Measurements from ENCODE around the gene KPNB1.

Gene KPNB1

DNA sequence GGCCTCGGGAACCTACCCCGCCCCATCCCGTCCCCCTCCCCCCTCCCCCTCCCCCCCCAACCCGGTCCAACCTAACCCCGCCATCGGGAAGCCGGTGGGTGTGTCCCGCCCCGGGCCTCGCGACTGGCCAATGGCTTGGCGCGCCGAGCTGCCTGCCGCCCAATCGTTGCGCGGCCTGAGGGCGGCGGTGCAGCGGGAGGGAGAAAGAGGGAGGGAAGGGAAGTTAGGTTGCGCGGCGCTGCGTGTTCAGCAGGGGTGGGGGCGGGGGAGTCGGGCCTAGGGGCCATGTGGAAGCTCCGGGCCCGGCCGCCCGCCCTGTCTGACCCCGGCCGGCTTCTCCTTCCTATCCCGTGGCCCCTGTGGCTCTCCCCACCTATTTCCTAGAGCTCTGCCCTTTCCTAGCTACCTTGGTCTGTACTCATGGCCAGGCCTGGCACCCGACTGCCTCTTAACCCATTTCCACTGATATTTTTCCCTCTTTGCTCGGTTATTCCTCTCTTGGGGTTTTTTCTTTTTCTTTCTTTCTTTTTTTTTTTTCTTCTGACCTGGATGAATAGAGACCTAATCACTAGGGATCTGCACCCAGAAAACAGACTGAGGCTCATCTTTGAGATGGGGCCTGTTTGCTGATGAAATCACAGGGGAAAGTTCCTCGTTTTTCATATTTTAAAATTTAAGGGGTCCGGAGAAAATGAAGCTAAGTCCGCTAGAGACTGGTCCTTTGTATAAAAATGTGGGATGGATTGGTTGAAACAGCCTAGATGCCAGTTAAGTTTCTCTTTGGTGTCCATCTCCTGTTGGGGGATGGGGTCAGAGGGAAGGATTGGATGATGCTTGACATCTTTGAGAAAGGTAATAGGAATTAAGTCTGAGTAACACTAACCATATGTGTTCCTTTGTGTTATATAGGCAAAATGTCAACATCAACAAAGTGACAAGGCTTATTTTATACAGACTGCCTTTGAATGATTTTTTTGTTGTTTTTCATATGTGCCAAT lies 1.1 kb downstream of the KPNB1 start (continued):
- TF ChIP-seq, protein P1, sequence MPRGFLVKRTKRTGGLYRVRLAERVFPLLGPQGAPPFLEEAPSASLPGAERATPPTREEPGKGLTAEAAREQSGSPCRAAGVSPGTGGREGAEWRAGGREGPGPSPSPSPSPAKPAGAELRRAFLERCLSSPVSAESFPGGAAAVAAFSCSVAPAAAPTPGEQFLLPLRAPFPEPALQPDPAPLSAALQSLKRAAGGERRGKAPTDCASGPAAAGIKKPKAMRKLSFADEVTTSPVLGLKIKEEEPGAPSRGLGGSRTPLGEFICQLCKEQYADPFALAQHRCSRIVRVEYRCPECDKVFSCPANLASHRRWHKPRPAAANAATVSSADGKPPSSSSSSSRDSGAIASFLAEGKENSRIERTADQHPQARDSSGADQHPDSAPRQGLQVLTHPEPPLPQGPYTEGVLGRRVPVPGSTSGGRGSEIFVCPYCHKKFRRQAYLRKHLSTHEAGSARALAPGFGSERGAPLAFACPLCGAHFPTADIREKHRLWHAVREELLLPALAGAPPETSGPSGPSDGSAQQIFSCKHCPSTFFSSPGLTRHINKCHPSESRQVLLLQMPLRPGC (tag by site-specific recombination; IDR thresholded peaks at IDR 0.05): 0 out of 2 replicates have a peak, but pooled peaks have one; percentile 26
- TF ChIP-seq ZNF10 (tag by site-specific recombination; IDR thresholded peaks at IDR 0.05): no peak
- TF ChIP-seq, protein P2, sequence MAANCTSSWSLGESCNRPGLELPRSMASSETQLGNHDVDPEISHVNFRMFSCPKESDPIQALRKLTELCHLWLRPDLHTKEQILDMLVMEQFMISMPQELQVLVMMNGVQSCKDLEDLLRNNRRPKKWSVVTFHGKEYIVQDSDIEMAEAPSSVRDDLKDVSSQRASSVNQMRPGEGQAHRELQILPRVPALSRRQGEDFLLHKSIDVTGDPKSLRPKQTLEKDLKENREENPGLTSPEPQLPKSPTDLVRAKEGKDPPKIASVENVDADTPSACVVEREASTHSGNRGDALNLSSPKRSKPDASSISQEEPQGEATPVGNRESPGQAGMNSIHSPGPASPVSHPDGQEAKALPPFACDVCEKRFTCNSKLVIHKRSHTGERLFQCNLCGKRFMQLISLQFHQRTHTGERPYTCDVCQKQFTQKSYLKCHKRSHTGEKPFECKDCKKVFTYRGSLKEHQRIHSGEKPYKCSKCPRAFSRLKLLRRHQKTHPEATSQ (tag by site-specific recombination; IDR thresholded peaks at IDR 0.05): no peak; the same call in 1 of the 2 replicates
- no peak for TF ChIP-seq ZNF544 (tag by site-specific recombination; IDR thresholded peaks at IDR 0.05)
- no peak for TF ChIP-seq ZNF423 (tag by site-specific recombination; IDR thresholded peaks at IDR 0.05)
- TF ChIP-seq, protein P3, sequence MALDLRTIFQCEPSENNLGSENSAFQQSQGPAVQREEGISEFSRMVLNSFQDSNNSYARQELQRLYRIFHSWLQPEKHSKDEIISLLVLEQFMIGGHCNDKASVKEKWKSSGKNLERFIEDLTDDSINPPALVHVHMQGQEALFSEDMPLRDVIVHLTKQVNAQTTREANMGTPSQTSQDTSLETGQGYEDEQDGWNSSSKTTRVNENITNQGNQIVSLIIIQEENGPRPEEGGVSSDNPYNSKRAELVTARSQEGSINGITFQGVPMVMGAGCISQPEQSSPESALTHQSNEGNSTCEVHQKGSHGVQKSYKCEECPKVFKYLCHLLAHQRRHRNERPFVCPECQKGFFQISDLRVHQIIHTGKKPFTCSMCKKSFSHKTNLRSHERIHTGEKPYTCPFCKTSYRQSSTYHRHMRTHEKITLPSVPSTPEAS (tag by site-specific recombination; IDR thresholded peaks at IDR 0.05): no peak
- TF ChIP-seq ZNF146 (tag by site-specific recombination; IDR thresholded peaks at IDR 0.05): no peak
- peak; percentile 55; the same call in 1 of the 2 replicates for TF ChIP-seq GLIS1 (tag by site-specific recombination; IDR thresholded peaks at IDR 0.05)
- TF ChIP-seq, protein P4, sequence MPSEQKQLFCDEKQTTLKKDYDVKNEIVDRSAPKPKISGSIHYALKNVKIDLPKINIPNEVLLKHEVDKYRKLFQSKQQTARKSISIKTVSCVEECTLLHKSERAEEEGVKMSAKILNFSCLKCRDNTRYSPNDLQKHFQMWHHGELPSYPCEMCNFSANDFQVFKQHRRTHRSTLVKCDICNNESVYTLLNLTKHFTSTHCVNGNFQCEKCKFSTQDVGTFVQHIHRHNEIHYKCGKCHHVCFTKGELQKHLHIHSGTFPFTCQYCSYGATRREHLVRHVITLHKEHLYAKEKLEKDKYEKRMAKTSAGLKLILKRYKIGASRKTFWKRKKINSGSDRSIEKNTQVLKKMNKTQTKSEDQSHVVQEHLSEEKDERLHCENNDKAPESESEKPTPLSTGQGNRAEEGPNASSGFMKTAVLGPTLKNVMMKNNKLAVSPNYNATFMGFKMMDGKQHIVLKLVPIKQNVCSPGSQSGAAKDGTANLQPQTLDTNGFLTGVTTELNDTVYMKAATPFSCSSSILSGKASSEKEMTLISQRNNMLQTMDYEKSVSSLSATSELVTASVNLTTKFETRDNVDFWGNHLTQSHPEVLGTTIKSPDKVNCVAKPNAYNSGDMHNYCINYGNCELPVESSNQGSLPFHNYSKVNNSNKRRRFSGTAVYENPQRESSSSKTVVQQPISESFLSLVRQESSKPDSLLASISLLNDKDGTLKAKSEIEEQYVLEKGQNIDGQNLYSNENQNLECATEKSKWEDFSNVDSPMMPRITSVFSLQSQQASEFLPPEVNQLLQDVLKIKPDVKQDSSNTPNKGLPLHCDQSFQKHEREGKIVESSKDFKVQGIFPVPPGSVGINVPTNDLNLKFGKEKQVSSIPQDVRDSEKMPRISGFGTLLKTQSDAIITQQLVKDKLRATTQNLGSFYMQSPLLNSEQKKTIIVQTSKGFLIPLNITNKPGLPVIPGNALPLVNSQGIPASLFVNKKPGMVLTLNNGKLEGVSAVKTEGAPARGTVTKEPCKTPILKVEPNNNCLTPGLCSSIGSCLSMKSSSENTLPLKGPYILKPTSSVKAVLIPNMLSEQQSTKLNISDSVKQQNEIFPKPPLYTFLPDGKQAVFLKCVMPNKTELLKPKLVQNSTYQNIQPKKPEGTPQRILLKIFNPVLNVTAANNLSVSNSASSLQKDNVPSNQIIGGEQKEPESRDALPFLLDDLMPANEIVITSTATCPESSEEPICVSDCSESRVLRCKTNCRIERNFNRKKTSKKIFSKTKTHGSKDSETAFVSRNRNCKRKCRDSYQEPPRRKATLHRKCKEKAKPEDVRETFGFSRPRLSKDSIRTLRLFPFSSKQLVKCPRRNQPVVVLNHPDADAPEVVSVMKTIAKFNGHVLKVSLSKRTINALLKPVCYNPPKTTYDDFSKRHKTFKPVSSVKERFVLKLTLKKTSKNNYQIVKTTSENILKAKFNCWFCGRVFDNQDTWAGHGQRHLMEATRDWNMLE (tag by site-specific recombination; conservative IDR thresholded peaks at IDR 0.05; ENCODE audit: low read depth): no peak; the same call in 1 of the 2 replicates
- TF ChIP-seq ZBTB21 (tag by site-specific recombination; IDR thresholded peaks at IDR 0.05): peak; percentile 19; the same call in 1 of the 2 replicates
- no peak for TF ChIP-seq REPIN1 (tag by site-specific recombination; IDR thresholded peaks at IDR 0.05; ENCODE audit: low read depth)
- peak; percentile 76 for TF ChIP-seq GLIS2 (tag by site-specific recombination; IDR thresholded peaks at IDR 0.05)
- TF ChIP-seq BCL11B (tag by site-specific recombination; IDR thresholded peaks at IDR 0.05; ENCODE audit: low read depth): no peak
- no peak for TF ChIP-seq HOXD13 (CRISPR knock-in tag; IDR thresholded peaks at IDR 0.05; ENCODE audit: borderline replicate concordance)
- TF ChIP-seq, protein P5, sequence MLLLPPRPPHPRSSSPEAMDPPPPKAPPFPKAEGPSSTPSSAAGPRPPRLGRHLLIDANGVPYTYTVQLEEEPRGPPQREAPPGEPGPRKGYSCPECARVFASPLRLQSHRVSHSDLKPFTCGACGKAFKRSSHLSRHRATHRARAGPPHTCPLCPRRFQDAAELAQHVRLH (tag by site-specific recombination; IDR thresholded peaks at IDR 0.05): peak; percentile 56; the same call in 1 of the 2 replicates
- TF ChIP-seq GFI1B (tag by site-specific recombination; IDR thresholded peaks at IDR 0.05): no peak
- TF ChIP-seq ZNF658 (tag by site-specific recombination; IDR thresholded peaks at IDR 0.05): no peak
- peak; percentile 98 for TF ChIP-seq KLF8 (tag by site-specific recombination; IDR thresholded peaks at IDR 0.05)
- TF ChIP-seq, protein P6, sequence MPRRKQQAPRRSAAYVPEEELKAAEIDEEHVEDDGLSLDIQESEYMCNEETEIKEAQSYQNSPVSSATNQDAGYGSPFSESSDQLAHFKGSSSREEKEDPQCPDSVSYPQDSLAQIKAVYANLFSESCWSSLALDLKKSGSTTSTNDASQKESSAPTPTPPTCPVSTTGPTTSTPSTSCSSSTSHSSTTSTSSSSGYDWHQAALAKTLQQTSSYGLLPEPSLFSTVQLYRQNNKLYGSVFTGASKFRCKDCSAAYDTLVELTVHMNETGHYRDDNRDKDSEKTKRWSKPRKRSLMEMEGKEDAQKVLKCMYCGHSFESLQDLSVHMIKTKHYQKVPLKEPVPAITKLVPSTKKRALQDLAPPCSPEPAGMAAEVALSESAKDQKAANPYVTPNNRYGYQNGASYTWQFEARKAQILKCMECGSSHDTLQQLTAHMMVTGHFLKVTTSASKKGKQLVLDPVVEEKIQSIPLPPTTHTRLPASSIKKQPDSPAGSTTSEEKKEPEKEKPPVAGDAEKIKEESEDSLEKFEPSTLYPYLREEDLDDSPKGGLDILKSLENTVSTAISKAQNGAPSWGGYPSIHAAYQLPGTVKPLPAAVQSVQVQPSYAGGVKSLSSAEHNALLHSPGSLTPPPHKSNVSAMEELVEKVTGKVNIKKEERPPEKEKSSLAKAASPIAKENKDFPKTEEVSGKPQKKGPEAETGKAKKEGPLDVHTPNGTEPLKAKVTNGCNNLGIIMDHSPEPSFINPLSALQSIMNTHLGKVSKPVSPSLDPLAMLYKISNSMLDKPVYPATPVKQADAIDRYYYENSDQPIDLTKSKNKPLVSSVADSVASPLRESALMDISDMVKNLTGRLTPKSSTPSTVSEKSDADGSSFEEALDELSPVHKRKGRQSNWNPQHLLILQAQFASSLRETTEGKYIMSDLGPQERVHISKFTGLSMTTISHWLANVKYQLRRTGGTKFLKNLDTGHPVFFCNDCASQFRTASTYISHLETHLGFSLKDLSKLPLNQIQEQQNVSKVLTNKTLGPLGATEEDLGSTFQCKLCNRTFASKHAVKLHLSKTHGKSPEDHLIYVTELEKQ (tag by site-specific recombination; IDR thresholded peaks at IDR 0.05; ENCODE audit: borderline replicate concordance): no peak; the same call in 1 of the 2 replicates
- no peak for TF ChIP-seq ZNF214 (tag by site-specific recombination; IDR thresholded peaks at IDR 0.05; ENCODE audit: borderline replicate concordance)
- TF ChIP-seq ZFP3 (tag by site-specific recombination; IDR thresholded peaks at IDR 0.05; ENCODE audit: low read depth): no peak
- no peak for TF ChIP-seq ZNF292 (tag by site-specific recombination; IDR thresholded peaks at IDR 0.05; ENCODE audit: borderline replicate concordance, low read depth)
